Lung (tissue), 12 donors: ENCODE results near the gene SYT4. TPM values are rescaled to one million over a fixed set of nuclear protein-coding genes. Genes with fewer than 3 reads are reported as not detected.

Source experiments
- ATAC-seq: fragments of 200-7000 bp; cut with Tn5 transposase; one replicate; pipeline ENCODE4 v1.9.1; 2020; ENCODE audit warnings: moderate number of reproducible peaks; ENCODE audit not compliant: insufficient read depth, low FRiP score
- DNase-seq, 3 donors: peaks; one replicate each; pipeline ENCODE4 v3.0.0-alpha.2; 2013 to 2017
- H3K27ac ChIP-seq, 2 donors: one replicate each; pipeline ENCODE4 v1.5.1; 2013; ENCODE audit warnings: mild to moderate bottlenecking in 2 of 2, moderate library complexity in 2 of 2, control low read depth in 1 of 2, inconsistent platforms in 1 of 2, low read depth in 1 of 2, low read length in 1 of 2
- H3K27me3 ChIP-seq, 3 donors: one replicate each; pipeline ENCODE4 v1.5.1; 2013; ENCODE audit warnings: low read length in 2 of 3; ENCODE audit not compliant: control insufficient read depth in 3 of 3, insufficient read depth in 3 of 3
- H3K36me3 ChIP-seq, 4 donors: one replicate each; pipeline ENCODE4 v1.5.1; 2013; ENCODE audit warnings: low read length in 4 of 4, mild to moderate bottlenecking in 1 of 4, moderate library complexity in 1 of 4; ENCODE audit not compliant: control insufficient read depth in 4 of 4, insufficient read depth in 4 of 4
- H3K4me1 ChIP-seq, 5 donors: one replicate each; pipeline ENCODE4 v1.5.1; 2013; ENCODE audit warnings: low read length in 5 of 5, mild to moderate bottlenecking in 2 of 5, moderate library complexity in 1 of 5; ENCODE audit not compliant: control insufficient read depth in 5 of 5, insufficient read depth in 5 of 5
- H3K4me3 ChIP-seq: one replicate; pipeline ENCODE4 v1.5.1; 2013; ENCODE audit warnings: mild to moderate bottlenecking, control low read depth, moderate library complexity
- H3K9ac ChIP-seq, 2 donors: one replicate each; pipeline ENCODE4 v1.5.1; 2013; ENCODE audit warnings: low read length in 2 of 2, control low read depth in 1 of 2; ENCODE audit not compliant: insufficient read depth in 1 of 2
- H3K9me3 ChIP-seq, 4 donors: one replicate each; pipeline ENCODE4 v1.5.1; 2013; ENCODE audit warnings: low read length in 3 of 4, mild to moderate bottlenecking in 1 of 4, moderate library complexity in 1 of 4; ENCODE audit not compliant: control insufficient read depth in 4 of 4, insufficient read depth in 3 of 4
- WGBS, 2 donors: extraction: QIAGEN DNeasy Blood & Tissue Kit; methylation state at CpG; one replicate each; pipeline ENCODE4 v1.1.7; 2013; 5-methylcytosine and 5-hydroxymethylcytosine counted together
- polyA plus RNA-seq, 2 donors: library from polyadenylated mRNA; stranded (reverse); fragments of 200-250 nt; gene quantifications; one replicate each; pipeline ENCODE4 v1.2.1, GENCODE V29; 2013
- total RNA-seq, 2 donors: library from RNA; depleted of rRNA in 1 of 2; stranded (reverse); fragments of >200 nt in 1 of 2; gene quantifications; one replicate each; pipeline ENCODE4 v1.2.1, GENCODE V29; 2014 to 2021
- TF ChIP-seq, protein P1 (sequence below): IDR thresholded peaks from 2 replicates; pipeline ENCODE4 v1.5.1; 2012; ENCODE audit warnings: mild to moderate bottlenecking; ENCODE audit errors: control extremely low read depth, extremely low read depth
- donor health status: control.
- donor health status: control.
- donor health status: Bipolar disorder and iron deficiency.
- donor health status: healthy.
- donor health status: DM: yes; HTN: yes; CAD: no.

The SYT4 gene
- total and polyA plus RNA-seq, 4 donors = 0.01 to 2.3 (median 0.42) TPM

DNA sequence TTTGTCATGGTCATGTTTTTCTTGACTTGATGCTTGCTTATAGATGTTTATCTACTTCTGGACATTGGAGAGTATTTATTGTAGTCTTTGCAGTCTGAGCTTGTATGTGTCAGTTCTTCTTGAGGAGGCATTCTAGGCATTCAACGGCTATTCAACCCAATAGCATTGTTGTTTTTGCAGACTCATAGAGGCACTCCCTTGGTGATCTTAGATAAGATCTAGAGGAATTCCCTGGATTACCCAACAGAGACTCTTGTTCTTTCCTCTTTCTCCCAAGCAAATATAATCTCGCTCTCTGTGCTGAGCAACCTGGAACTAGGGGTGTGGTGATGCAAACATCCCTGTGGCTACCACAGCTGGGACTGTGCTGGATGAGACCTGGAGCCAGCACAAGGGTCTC is 40.4 kb downstream of the SYT4 start:
- H3K27me3 ChIP-seq = no peaks in the 10 kb centered on the region
- WGBS, 2 donors = 51 to 56% methylated on average over 2 of the region's 2 CpGs
- ATAC-seq = no peak
- no peak overlapping the region for H3K9ac ChIP-seq
- no peaks in the 10 kb centered on the region for H3K36me3 ChIP-seq
- no peak overlapping the region for H3K4me3 ChIP-seq
- DNase-seq = no peak
- TF ChIP-seq, protein P1, sequence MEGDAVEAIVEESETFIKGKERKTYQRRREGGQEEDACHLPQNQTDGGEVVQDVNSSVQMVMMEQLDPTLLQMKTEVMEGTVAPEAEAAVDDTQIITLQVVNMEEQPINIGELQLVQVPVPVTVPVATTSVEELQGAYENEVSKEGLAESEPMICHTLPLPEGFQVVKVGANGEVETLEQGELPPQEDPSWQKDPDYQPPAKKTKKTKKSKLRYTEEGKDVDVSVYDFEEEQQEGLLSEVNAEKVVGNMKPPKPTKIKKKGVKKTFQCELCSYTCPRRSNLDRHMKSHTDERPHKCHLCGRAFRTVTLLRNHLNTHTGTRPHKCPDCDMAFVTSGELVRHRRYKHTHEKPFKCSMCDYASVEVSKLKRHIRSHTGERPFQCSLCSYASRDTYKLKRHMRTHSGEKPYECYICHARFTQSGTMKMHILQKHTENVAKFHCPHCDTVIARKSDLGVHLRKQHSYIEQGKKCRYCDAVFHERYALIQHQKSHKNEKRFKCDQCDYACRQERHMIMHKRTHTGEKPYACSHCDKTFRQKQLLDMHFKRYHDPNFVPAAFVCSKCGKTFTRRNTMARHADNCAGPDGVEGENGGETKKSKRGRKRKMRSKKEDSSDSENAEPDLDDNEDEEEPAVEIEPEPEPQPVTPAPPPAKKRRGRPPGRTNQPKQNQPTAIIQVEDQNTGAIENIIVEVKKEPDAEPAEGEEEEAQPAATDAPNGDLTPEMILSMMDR = no peak
- peaks cover 0 to 1% (median 0%) of the 10 kb centered on the region in 5 donors for H3K4me1 ChIP-seq
- H3K9me3 ChIP-seq = peaks cover 0 to 3% (median 0%) of the 10 kb centered on the region in 4 donors
- H3K27ac ChIP-seq = no peak overlapping the region

DNA sequence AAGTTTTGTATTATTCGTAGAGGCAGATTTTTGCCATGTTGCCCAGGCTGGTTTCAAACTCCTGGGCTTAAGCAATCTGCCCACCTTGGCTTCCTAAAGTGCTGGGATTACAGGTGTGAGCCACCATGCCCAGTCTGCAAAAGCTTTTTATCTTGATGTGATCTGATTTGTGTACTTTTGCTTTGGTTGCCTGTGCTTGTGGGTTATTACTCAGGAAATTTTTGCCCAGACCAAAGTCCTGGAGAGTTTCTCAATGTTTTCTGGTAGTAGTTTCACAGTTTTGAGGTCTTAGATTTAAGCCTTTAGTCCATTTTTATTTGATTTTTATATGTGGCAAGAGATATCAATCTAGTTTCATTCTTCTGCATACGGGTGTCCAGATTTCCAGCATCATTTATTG is 42.4 kb downstream of the SYT4 start:
- peaks cover 0 to 1% (median 0%) of the 10 kb centered on the region in 5 donors for H3K4me1 ChIP-seq
- 85 to 94% methylated on average over 2 of the region's 2 CpGs for WGBS, 2 donors
- no peaks in the 10 kb centered on the region for H3K36me3 ChIP-seq
- H3K27ac ChIP-seq = no peak overlapping the region
- H3K9ac ChIP-seq = no peak overlapping the region
- TF ChIP-seq, protein P1 = no peak
- no peaks in the 10 kb centered on the region for H3K27me3 ChIP-seq
- DNase-seq (no peak), ATAC-seq (no peak)
- H3K9me3 ChIP-seq = peaks cover 0 to 3% (median 0%) of the 10 kb centered on the region in 4 donors
- no peak overlapping the region for H3K4me3 ChIP-seq

DNA sequence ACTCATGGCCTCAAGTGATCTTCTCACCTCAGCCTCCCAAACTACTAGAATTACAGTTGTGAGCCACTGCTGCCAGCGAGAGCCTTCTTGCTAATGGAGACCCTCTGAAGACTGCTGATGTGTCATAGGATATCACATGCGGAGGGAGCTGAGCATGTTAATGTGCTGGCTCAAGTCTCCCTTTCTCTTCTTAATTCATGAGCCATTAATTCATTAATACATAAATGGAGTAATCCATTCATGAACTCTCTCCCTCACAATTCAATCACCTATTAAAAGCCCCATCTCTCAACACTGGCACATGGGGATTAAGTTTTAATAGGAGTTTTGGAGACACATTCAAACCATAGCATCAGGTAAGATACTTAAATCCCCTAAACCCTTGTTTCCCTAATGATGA is 54.8 kb downstream of the SYT4 start:
- no peak for ATAC-seq
- DNase-seq = no peak
- Histone ChIP-seq H3K4me1 (no peaks in the 10 kb centered on the region), H3K36me3 (no peaks in the 10 kb centered on the region), H3K9ac (no peak overlapping the region), H3K9me3 (no peaks in the 10 kb centered on the region), H3K27me3 (no peaks in the 10 kb centered on the region), H3K27ac (no peak overlapping the region), H3K4me3 (no peak overlapping the region)
- WGBS, 2 donors = 92 to 95% methylated on average over 2 of the region's 2 CpGs
- TF ChIP-seq, protein P1 = no peak

DNA sequence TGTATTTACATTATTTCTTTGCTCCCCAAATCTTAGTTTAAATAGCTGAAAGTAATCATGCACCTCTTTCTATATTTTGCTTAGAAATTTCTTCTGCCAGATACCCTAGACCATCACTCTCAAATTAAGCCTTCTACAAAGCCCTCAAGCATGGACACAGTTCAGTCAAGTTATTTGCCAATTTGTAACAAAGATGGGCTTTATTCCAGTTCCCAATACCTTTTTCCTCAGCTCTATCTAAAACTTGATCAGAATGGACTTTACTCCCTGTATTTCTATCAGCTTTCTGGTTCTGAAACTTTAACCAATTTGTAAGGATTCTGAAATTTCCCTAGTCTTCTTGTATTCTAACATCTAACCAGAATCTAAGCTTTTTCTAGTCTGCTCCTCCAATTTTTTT is 56.6 kb downstream of the SYT4 start:
- ATAC-seq (no peak), DNase-seq (no peak)
- H3K36me3 ChIP-seq = no peaks in the 10 kb centered on the region
- no peak overlapping the region for H3K4me3 ChIP-seq
- H3K4me1 ChIP-seq = no peaks in the 10 kb centered on the region
- H3K27me3 ChIP-seq = no peaks in the 10 kb centered on the region
- H3K9ac ChIP-seq = no peak overlapping the region
- TF ChIP-seq, protein P1 = no peak
- no peak overlapping the region for H3K27ac ChIP-seq
- H3K9me3 ChIP-seq = no peaks in the 10 kb centered on the region

Other genes starting within 250 kb of the SYT4 start
- gene RIT2, start 161.8 kb downstream of the SYT4 start, total RNA-seq = not detected
- not detected for gene RIT2, start 161.8 kb downstream of the SYT4 start, polyA plus RNA-seq